ENCODE results near the gene AKAP11.

AKAP11 gene

DNA sequence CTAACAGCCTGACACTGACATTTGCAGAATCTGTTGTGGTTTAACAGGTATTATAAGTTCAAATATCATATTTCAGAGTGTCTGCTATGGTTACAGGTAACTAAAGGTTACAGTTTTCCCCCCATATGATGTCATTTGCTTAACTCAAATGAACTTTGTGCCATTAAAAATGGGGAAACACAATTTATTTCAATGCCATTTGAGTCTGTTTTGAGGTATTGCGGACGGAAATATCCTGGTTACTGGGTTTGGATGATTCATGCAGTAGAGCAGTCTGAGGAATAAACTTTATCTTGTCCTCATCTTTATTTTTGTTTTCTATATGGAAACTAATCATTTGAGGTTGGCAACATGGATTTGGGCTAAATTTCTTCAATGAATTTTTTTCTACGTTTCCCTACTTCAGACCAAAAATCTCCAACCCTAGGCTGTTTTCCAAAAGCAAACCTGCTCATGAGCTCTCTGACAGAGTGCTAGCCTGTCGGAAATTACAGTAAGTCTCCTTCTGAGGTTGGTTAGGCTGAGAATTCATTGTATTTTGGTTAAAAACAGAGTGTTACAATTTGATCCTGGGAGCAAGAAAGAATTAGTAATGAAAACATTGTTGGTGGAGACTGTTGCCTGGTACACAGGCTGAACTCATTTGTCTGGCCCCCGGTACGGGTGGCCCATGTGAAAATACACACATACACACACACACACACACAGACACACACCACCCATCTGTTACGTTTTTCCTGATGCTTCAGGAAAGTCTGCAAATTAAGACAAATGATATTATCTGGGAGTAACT lies 66.1 kb downstream of the AKAP11 start:
- DNase-seq (ENCODE audit: low read depth): no peak

GRCh38 chr13:42345367-42345766 lies 73.4 kb downstream of the AKAP11 start:
- DNase-seq (ENCODE audit: low read depth): no peak

GRCh38 chr13:42348576-42348975 lies 76.6 kb downstream of the AKAP11 start:
- DNase-seq (ENCODE audit: low read depth): no peak

DNA sequence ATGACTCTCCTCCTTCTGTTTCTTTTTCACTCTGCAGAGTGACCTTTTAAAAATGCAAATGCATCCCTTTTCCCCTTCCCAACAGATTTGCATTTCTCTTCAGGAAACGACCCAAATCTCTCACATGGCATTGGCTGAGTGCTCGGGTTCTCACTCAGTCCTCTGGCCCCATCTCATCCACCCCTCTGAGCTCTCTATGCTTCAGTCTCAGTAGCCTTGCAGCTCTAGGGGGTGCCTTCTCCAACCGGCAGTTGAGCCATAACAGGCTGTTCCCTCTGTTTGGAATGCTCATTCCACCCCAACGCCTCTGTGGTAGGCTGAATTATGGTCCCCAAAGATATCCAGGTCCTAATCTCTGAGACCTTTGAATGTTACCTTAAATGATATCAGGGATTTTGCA lies 78.2 kb downstream of the AKAP11 start:
- DNase-seq (ENCODE audit: low read depth): no peak

GRCh38 chr13:42354241-42355091 lies 82.5 kb downstream of the AKAP11 start:
- no peak for DNase-seq (ENCODE audit: low read depth)

DNA sequence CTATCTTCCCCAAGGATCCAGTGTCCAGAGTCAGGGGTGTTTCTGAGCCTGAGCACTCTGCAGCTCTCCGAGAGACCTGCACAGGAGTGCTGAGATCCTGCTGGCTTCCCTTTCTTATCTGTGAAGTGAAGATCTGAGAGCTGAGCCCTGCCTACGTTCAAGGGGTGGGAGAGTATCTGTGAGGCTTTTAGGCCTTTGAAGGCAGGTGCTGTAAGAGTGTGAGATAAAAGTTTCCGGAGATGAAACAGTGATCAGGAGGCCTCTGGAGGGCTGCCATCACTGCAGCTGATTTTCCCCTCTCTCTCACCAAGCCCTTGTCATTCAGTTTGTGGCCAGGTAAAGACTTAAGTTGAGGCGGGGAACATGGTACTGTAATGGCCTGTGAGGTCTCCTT lies 83.1 kb downstream of the AKAP11 start:
- no peak for DNase-seq (ENCODE audit: low read depth)

GRCh38 chr13:42355491-42356183 lies 83.7 kb downstream of the AKAP11 start:
- no peak for DNase-seq (ENCODE audit: low read depth)

DNA sequence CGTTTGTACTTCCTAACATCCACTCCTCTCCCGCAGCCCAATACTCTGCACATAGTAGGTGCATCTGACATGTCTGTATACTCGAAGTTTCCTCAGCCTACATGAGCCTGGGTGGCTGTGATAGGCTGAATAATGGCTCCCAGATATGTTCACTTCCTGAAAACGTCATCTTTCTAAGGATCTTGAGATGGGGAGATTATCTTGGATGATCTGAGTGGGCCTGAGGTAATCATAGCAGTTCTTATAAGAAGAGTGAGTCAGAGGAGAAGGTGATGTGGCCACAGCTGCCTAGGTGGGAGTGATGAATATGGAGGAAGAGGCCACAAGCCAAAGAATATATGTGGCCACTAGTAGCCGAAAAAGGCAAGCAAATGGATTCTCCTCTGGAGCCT lies 84.2 kb downstream of the AKAP11 start:
- no peak for DNase-seq (ENCODE audit: low read depth)

- DNase-seq (ENCODE audit: low read depth): no peak
Observed at GRCh38 chr13:42360046-42360574, 88.2 kb downstream of the AKAP11 start.

- DNase-seq (ENCODE audit: low read depth): no peak
Observed at GRCh38 chr13:42361701-42362100, 89.7 kb downstream of the AKAP11 start.

GRCh38 chr13:42363941-42364612 lies 92.1 kb downstream of the AKAP11 start:
- DNase-seq (ENCODE audit: low read depth): no peak

DNA sequence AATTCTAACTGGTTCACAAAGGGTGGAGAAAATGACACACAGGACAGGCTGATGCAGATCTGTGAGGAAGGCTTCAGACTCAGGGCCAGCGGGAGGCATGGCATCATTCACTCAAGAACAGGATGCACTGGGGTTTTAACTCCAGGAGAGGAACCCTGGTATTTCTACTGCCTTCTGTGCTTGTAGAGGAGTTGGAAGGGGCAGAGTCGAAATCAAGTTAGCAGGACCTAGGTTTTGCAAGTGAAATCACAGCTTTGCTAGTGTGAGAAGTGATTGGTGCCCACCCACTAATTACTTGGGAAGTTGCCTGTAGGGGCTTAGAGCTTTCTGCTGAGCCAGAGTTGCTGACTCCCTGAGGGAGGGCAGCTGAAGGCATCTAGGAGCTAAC lies 92.7 kb downstream of the AKAP11 start:
- DNase-seq (ENCODE audit: low read depth): no peak

DNA sequence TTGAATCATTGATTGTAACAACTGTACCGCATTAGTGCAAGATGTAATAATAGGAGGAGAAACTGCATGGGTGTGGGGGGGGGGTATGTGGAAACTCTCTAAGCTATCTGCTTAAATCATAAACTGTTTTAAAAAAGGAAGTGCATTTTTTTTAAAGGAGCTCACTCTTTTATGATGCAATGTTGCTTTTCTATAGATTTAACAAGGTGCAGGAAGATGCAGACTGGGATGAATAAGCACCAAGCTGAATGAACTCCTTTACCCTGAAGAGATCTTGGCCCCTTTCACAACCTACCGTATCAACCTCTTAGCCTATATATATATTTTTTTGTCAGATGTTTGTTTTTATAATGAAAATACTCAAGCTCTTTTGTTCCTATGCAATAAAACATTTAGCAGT lies 95.9 kb downstream of the AKAP11 start:
- no peak for DNase-seq (ENCODE audit: low read depth)

DNA sequence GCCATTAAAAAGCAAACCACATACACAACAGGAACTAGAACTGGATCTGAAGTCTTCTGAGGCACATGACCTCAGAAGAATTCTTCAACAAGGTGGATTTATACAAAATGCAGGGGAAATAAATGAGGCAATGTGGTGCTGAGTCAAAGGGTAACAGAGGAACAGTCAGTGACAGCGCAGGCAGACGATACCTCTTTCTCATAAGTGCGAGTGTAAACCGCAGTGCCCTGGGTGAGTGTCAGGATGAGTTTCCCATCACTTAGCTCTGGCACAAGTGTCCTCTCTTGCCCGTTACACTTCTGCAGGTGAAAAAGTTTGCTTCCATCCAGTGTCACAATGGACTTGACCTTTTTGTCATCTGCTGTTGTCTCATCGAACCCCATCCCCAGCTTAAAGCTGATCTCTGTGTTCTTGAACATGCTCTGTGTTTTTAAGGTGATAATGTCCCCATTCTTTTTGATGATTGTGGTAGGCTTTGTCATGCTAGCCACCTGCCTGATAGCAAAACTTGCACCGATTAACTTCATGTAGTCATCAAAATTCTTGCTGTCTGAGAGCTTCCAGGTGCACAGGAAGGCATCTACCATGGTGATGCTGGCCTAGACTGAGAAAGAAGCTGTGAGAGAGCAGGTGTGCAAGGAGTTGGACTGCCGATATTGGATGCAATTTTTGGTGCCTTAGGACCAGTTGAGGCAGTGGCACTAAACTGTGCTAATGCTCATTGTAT lies 97.3 kb downstream of the AKAP11 start:
- no peak for DNase-seq (ENCODE audit: low read depth)

- no peak for DNase-seq (ENCODE audit: low read depth)
Observed at GRCh38 chr13:42370229-42370628, 98.3 kb downstream of the AKAP11 start.
